GM08714 (cell line): Measurements from ENCODE around the gene TCF19.

Experiments used
- H3K4me3 ChIP-seq: fragments of 200-500 bp; sonication (Bioruptor generic); 2 replicates; pipeline ENCODE4 v1.5.1; 2014; ENCODE audit warnings: mild to moderate bottlenecking, low read length, inconsistent platforms
- ZNF274 ChIP-seq: IDR thresholded peaks from 2 replicates; pipeline ENCODE4 v1.6.1; 2012; ENCODE audit warnings: mild to moderate bottlenecking, low read depth, low read length

The TCF19 gene

GRCh38 chr6:31121131-31121790 lies 37.1 kb upstream of the TCF19 start:
- no peak for TF ChIP-seq ZNF274
- no peak overlapping the region for H3K4me3 ChIP-seq

GRCh38 chr6:31122791-31123706 lies 35.3 kb upstream of the TCF19 start:
- no peak overlapping the region for H3K4me3 ChIP-seq
- TF ChIP-seq ZNF274, result no peak

- no peak overlapping the region for H3K4me3 ChIP-seq
- TF ChIP-seq ZNF274, result no peak
Observed at GRCh38 chr6:31125162-31125561, 33.2 kb upstream of the TCF19 start.

GRCh38 chr6:31125586-31126363 lies 32.6 kb upstream of the TCF19 start:
- no peak overlapping the region for H3K4me3 ChIP-seq

DNA sequence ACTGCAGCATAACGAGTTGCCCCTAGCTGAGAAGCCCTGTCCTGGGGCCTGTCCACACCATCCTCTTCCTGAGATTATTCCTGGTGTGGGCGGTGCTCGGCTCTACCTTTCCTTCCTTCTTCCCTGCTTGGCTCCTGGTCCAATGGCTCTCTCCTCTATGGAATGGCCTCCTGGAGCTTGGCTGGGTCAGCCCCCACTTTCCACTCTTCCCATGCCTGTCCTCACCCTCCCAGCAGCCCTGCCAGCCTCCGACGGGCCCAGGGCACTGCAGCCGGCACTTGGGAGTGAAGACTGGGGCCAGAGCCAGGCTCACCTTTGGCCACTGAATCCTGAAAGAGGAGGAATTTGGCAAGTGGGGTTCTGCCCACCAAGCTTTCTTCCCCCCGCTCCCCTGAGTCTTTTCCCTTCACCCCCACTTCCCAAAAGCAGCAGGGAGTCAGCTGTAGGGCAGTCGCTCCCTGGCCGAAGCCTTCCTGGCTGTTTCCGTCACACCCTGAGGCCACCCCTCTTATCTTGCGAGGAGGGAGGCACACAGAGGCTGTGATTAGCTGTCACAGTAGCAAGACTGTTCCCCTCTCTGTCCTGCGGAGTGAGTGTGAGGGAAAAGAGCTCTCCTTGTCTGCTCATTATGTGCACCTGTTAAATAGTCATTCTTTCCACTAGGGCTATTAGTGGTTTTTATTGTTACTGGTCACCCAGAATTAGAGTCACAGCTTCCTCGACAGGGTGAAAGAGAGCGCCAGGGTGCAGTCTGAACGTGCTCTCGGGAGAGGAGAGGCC lies 31.8 kb upstream of the TCF19 start:
- no peak for TF ChIP-seq ZNF274
- no peak overlapping the region for H3K4me3 ChIP-seq

More at GRCh38 chr6:31125586-31126363, 32.6 kb upstream of the TCF19 start:
- TF ChIP-seq ZNF274, result no peak

GRCh38 chr6:31128093-31128676 lies 30.2 kb upstream of the TCF19 start:
- no peak for TF ChIP-seq ZNF274

DNA sequence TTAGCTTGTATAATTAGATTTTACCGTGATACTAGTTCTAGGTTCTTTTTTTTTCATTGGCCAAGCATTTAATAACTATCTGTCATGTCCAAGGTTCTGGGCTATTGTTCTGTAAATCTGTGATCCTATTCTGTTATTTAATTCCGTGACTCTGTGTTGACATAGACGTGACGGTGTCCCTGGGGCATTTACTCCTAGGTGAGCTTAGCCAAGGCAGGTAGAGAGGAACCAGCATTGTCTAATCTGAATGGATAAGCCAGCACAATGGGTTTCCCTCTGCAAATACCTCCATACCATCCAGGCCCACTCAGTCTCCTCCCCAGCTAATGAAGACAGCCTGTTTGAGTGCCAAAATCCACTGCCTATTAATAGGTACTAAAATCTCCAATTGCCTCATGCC lies 29.3 kb upstream of the TCF19 start:
- TF ChIP-seq ZNF274, result no peak
- no peak overlapping the region for H3K4me3 ChIP-seq

More at GRCh38 chr6:31128093-31128676, 30.2 kb upstream of the TCF19 start:
- no peak overlapping the region for H3K4me3 ChIP-seq

- TF ChIP-seq ZNF274, result no peak
- H3K4me3 ChIP-seq, result no peak overlapping the region
Observed at GRCh38 chr6:31130751-31131150, 27.6 kb upstream of the TCF19 start.

GRCh38 chr6:31131595-31131994 lies 26.8 kb upstream of the TCF19 start:
- TF ChIP-seq ZNF274, result no peak
- no peak overlapping the region for H3K4me3 ChIP-seq

DNA sequence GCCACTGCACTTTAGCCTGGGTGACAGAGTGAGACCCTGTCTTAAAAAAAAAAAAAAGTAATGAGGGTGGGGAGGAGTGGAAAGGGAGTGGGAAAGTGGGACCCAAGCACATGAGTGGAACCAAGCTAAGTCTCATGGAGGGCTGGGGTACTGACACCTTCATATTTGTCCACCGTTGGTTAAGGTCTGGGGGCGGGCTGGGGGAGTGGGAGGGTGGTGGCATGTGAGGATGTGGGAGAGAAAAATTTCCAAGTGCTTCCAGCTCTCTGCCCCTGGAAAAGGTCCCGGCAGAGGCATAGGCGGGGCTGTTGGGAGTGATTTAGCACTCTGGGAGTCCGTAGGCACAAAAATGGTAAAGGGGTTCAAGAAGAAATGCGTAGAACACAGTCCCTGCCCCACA lies 25.6 kb upstream of the TCF19 start:
- no peak for TF ChIP-seq ZNF274
- H3K4me3 ChIP-seq, result no peak overlapping the region

GRCh38 chr6:31135710-31136109 lies 22.7 kb upstream of the TCF19 start:
- no peak for TF ChIP-seq ZNF274
- H3K4me3 ChIP-seq, result no peak overlapping the region

DNA sequence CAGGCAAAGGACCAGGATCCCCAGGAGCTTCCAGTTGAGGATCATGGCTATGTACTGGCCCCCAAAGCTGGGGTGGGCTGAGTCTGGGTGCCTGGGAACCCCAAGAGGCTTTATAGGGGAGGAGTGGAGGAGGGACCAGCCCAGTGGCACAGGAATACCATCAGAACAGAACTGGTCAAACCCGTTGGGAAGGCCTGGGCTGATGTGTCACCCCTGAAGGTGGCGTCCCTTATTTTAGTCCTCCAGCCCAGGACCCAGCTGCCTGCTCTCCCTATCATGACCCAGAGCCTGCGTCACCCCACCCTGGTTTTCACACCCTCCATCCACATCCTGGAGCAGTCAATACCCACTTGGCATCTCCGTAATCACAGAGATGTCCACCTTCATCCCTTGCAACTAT lies 19.4 kb upstream of the TCF19 start, which contains the start of gene PSORS1C2:
PSORS1C2 (minus strand) TSS at position 85 of the 400 bp plus-strand sequence; CDS start at position 45, 40 bp downstream.
- no peak within 1 kb of the TSS for H3K4me3 ChIP-seq
- no peak for TF ChIP-seq ZNF274

GRCh38 chr6:31139599-31139998 lies 18.8 kb upstream of the TCF19 start:
- H3K4me3 ChIP-seq, result no peak overlapping the region
- TF ChIP-seq ZNF274, result no peak
